H1 (cell line): Measurements from ENCODE around the gene CHST3.

Source experiments
- FOSL1 ChIP-seq: IDR thresholded peaks from 2 replicates; pipeline ENCODE4 v1.6.1; 2011; ENCODE audit warnings: mild to moderate bottlenecking, low read depth, low read length, moderate library complexity; ENCODE audit not compliant: insufficient read depth
- POLR2A ChIP-seq, 2 experiments: IDR thresholded peaks; 1 replicate in 1 of 2; 2 replicates in 1 of 2; pipeline ENCODE4 v1.6.1; 2011; ENCODE audit warnings: low read depth in 2 of 2, low read length in 2 of 2, mild to moderate bottlenecking in 2 of 2; ENCODE audit errors: control extremely low read depth in 1 of 2
- TF ChIP-seq, protein P1 (sequence below), 3 experiments: IDR thresholded peaks; 1 replicate in 2 of 3; 2 replicates in 1 of 3; pipeline versions ENCODE4 v1.5.1 to v1.6.1; 2011; ENCODE audit warnings: low read length in 3 of 3, mild to moderate bottlenecking in 3 of 3, inconsistent platforms in 2 of 3, low read depth in 1 of 3, moderate library complexity in 1 of 3; ENCODE audit not compliant: insufficient read depth in 1 of 3; ENCODE audit errors: control extremely low read depth in 1 of 3

DNA sequence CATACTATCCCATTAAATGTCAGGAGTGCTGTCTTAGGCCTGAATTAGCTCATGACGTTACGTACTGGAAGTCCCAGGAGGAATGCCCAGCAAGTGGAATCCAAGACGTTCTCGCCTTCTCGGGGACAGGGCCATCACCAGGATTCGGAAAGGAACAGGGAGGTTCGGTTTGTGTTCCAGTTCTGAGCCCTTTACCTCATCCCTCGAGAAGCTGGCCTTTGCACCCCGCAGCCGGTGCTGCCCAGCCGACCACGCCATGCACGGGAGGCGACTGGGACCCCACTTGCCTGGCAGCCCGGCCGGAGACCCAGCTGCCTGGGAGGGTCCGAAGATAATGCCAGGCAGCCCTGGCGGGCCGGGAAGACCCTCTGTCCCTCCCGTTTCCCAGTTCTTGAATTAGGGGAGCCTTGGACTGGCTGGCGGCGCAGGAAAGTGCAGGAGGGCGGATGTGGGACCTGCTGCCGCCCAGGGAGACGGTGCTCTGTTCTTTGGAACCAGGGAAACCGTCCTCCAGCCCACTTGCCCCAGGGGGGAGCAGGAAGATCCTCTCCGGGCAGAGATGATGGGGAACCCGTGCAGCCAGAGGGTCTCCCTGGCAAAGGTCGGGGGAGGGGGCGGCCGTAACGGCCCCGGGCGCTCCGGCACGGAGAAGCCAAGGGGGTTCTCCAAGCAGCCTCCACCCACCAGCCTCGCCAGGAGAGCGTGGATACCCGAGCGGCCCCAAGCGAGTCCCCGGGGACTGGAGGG lies 671 bp upstream of the CHST3 start:
- TF ChIP-seq, protein P1, sequence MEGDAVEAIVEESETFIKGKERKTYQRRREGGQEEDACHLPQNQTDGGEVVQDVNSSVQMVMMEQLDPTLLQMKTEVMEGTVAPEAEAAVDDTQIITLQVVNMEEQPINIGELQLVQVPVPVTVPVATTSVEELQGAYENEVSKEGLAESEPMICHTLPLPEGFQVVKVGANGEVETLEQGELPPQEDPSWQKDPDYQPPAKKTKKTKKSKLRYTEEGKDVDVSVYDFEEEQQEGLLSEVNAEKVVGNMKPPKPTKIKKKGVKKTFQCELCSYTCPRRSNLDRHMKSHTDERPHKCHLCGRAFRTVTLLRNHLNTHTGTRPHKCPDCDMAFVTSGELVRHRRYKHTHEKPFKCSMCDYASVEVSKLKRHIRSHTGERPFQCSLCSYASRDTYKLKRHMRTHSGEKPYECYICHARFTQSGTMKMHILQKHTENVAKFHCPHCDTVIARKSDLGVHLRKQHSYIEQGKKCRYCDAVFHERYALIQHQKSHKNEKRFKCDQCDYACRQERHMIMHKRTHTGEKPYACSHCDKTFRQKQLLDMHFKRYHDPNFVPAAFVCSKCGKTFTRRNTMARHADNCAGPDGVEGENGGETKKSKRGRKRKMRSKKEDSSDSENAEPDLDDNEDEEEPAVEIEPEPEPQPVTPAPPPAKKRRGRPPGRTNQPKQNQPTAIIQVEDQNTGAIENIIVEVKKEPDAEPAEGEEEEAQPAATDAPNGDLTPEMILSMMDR (IDR thresholded peaks at IDR 0.05; ENCODE audit: control extremely low read depth in 1 of 3, insufficient read depth in 1 of 3, low read depth in 1 of 3, low read length in 3 of 3) = no peak
- TF ChIP-seq POLR2A (IDR thresholded peaks at IDR 0.05; ENCODE audit: control extremely low read depth in 1 of 2, low read depth in 2 of 2, low read length in 2 of 2) (0 out of 3 replicates have a peak, but pooled peaks of 1 of the 2 experiments have one; percentile 11), FOSL1 (no peak)
